ENCODE results near the gene SNAI3. TPM values are rescaled to one million over a fixed set of nuclear protein-coding genes. Genes with fewer than 3 reads are reported as not detected.

The SNAI3 gene
- total and polyA plus RNA-seq, 4 donors, result 1.1 to 3.8 (median 2.9) TPM

- peaks cover 0 to 2% (median 0%) of the 10 kb centered on the region in 4 donors for H3K9me3 ChIP-seq (ENCODE audit: control insufficient read depth in 4 of 4, insufficient read depth in 3 of 4, low read length in 3 of 4)
- peaks cover 2 to 51% (median 17%) of the 10 kb centered on the region in 4 donors for H3K36me3 ChIP-seq (ENCODE audit: control insufficient read depth in 4 of 4, insufficient read depth in 4 of 4, low read length in 4 of 4)
- ATAC-seq (ENCODE audit: insufficient read depth, low FRiP score), result no peak
- H3K9ac ChIP-seq (ENCODE audit: insufficient read depth in 1 of 2, low read length in 2 of 2), result no peak overlapping the region
- no peaks in the 10 kb centered on the region for H3K27me3 ChIP-seq (ENCODE audit: control insufficient read depth in 3 of 3, insufficient read depth in 3 of 3, low read length in 2 of 3)
- no peak for DNase-seq
- no peak overlapping the region for H3K4me3 ChIP-seq
- WGBS, 2 donors, result 91 to 94% methylated on average over 11 to 15 of the region's 15 CpGs
- H3K27ac ChIP-seq (ENCODE audit: low read depth in 1 of 2, low read length in 1 of 2), result no peak overlapping the region
- no peak for TF ChIP-seq CTCF (IDR thresholded peaks at IDR 0.05; ENCODE audit: control extremely low read depth, extremely low read depth)
- peaks cover 0 to 2% (median 0%) of the 10 kb centered on the region in 5 donors for H3K4me1 ChIP-seq (ENCODE audit: control insufficient read depth in 5 of 5, insufficient read depth in 5 of 5, low read length in 5 of 5)
Measured at GRCh38 chr16:88713054-88713453, 26.7 kb upstream of the SNAI3 start.

GRCh38 chr16:88712362-88712979, 26.2 kb upstream of the SNAI3 start:
- Histone ChIP-seq H3K4me3 (no peak overlapping the region), H3K27ac (ENCODE audit: low read depth in 1 of 2, low read length in 1 of 2) (no peak overlapping the region), H3K27me3 (ENCODE audit: control insufficient read depth in 3 of 3, insufficient read depth in 3 of 3, low read length in 2 of 3) (no peaks in the 10 kb centered on the region), H3K36me3 (ENCODE audit: control insufficient read depth in 4 of 4, insufficient read depth in 4 of 4, low read length in 4 of 4) (peaks cover 2 to 50% (median 17%) of the 10 kb centered on the region in 4 donors), H3K9ac (ENCODE audit: insufficient read depth in 1 of 2, low read length in 2 of 2) (no peak overlapping the region), H3K9me3 (ENCODE audit: control insufficient read depth in 4 of 4, insufficient read depth in 3 of 4, low read length in 3 of 4) (peaks cover 0 to 2% (median 0%) of the 10 kb centered on the region in 4 donors), H3K4me1 (ENCODE audit: control insufficient read depth in 5 of 5, insufficient read depth in 5 of 5, low read length in 5 of 5) (peaks cover 0 to 3% (median 0%) of the 10 kb centered on the region in 5 donors)
- 75 to 82% methylated on average over 17 to 25 of the region's 25 CpGs for WGBS, 2 donors
- DNase-seq (no peak), ATAC-seq (ENCODE audit: insufficient read depth, low FRiP score) (no peak)
- TF ChIP-seq CTCF (IDR thresholded peaks at IDR 0.05; ENCODE audit: control extremely low read depth, extremely low read depth), result no peak

- H3K27ac ChIP-seq (ENCODE audit: low read depth in 1 of 2, low read length in 1 of 2), result no peak overlapping the region
- peaks cover 2 to 45% (median 15%) of the 10 kb centered on the region in 4 donors for H3K36me3 ChIP-seq (ENCODE audit: control insufficient read depth in 4 of 4, insufficient read depth in 4 of 4, low read length in 4 of 4)
- peaks cover 0 to 2% (median 0%) of the 10 kb centered on the region in 4 donors for H3K9me3 ChIP-seq (ENCODE audit: control insufficient read depth in 4 of 4, insufficient read depth in 3 of 4, low read length in 3 of 4)
- H3K4me3 ChIP-seq, result no peak overlapping the region
- TF ChIP-seq CTCF (IDR thresholded peaks at IDR 0.05; ENCODE audit: control extremely low read depth, extremely low read depth), result no peak
- no peak for ATAC-seq (ENCODE audit: insufficient read depth, low FRiP score)
- DNase-seq, result no peak
- peaks cover 0 to 8% (median 0%) of the 10 kb centered on the region in 5 donors for H3K4me1 ChIP-seq (ENCODE audit: control insufficient read depth in 5 of 5, insufficient read depth in 5 of 5, low read length in 5 of 5)
- WGBS, 2 donors, result 78 to 81% methylated on average over 17 of the region's 18 CpGs
- no peaks in the 10 kb centered on the region for H3K27me3 ChIP-seq (ENCODE audit: control insufficient read depth in 3 of 3, insufficient read depth in 3 of 3, low read length in 2 of 3)
- H3K9ac ChIP-seq (ENCODE audit: insufficient read depth in 1 of 2, low read length in 2 of 2), result no peak overlapping the region
Measured at GRCh38 chr16:88711750-88712340, 25.5 kb upstream of the SNAI3 start.

Data from lung (tissue), 12 donors.